H1 (cell line): ENCODE measurements around the gene UCHL5. TPM values are rescaled to one million over a fixed set of nuclear protein-coding genes. Genes with fewer than 3 reads are reported as not detected.

Source experiments
- CTCF ChIP-seq, 3 experiments: IDR thresholded peaks; 1 replicate in 2 of 3; 2 replicates in 1 of 3; pipeline versions ENCODE4 v1.5.1 to v1.6.1; 2011; ENCODE audit warnings: low read length in 3 of 3, mild to moderate bottlenecking in 3 of 3, inconsistent platforms in 2 of 3, low read depth in 1 of 3, moderate library complexity in 1 of 3; ENCODE audit not compliant: insufficient read depth in 1 of 3; ENCODE audit errors: control extremely low read depth in 1 of 3
- JUN ChIP-seq: IDR thresholded peaks from 2 replicates; pipeline ENCODE4 v1.6.1; 2011; ENCODE audit warnings: low read depth, mild to moderate bottlenecking, improper control_type of control experiment, low read length
- KDM5A ChIP-seq: fragments of 200-600 bp; IDR thresholded peaks from 2 replicates; pipeline ENCODE4 v1.7.1; 2012; ENCODE audit warnings: mild to moderate bottlenecking, low read length, inconsistent platforms, mixed read lengths
- POLR2A ChIP-seq, 2 experiments: IDR thresholded peaks; 1 replicate in 1 of 2; 2 replicates in 1 of 2; pipeline ENCODE4 v1.6.1; 2011; ENCODE audit warnings: low read depth in 2 of 2, low read length in 2 of 2, mild to moderate bottlenecking in 2 of 2; ENCODE audit errors: control extremely low read depth in 1 of 2
- SAP30 ChIP-seq: fragments of 300-600 bp; sonication (generic); IDR thresholded peaks from 2 replicates; pipeline ENCODE4 v1.7.1; 2012; ENCODE audit warnings: low read length, moderate library complexity, mild to moderate bottlenecking, inconsistent platforms; ENCODE audit not compliant: insufficient read depth, insufficient replicate concordance
- TAF7 ChIP-seq: optimal IDR thresholded peaks from 2 replicates; pipeline ENCODE3; 2011; ENCODE audit warnings: low read depth, mild to moderate bottlenecking, inconsistent platforms, low read length, moderate library complexity, borderline replicate concordance
- polyA plus RNA-seq, 7 experiments: library from polyadenylated mRNA; depleted of rRNA in 3 of 7; stranded (reverse) in 5 of 7; unstranded in 2 of 7; fragments of >200 nt in 5 of 7; fragments of 200-250 nt in 2 of 7; gene quantifications; 1 replicate in 5 of 7; 2 replicates in 1 of 7; 4 replicates in 1 of 7; pipeline versions ENCODE4 v1.2.1 to v1.2.3, GENCODE V29; 2011 to 2013; ENCODE audit warnings: missing spikeins in 2 of 7, mixed read lengths in 2 of 7
- total RNA-seq: library from RNA; stranded (reverse); fragmentation: NEBNext Ultra II Directional; extraction: Animal tissue kit (Norgen Biotek cat#: 25700); gene quantifications from 2 replicates; pipeline ENCODE4 v1.2.1, GENCODE V29; 2021

UCHL5 gene
- total and polyA plus RNA-seq, 2 of the 8 experiments (the other 6 are each of a cell fraction or from before 2014, with no cell fraction given), result 12.0 to 40.0 TPM

- TF ChIP-seq CTCF (IDR thresholded peaks at IDR 0.05; ENCODE audit: control extremely low read depth in 1 of 3, insufficient read depth in 1 of 3, low read depth in 1 of 3, low read length in 3 of 3), result no peak
- TF ChIP-seq POLR2A (IDR thresholded peaks at IDR 0.05; ENCODE audit: control extremely low read depth in 1 of 2, low read depth in 2 of 2, low read length in 2 of 2), result no peak
- TF ChIP-seq JUN, result no peak
- no peak for TF ChIP-seq TAF7
- TF ChIP-seq SAP30, result no peak
- no peak for TF ChIP-seq KDM5A
Observed at GRCh38 chr1:193040011-193040410, 19.1 kb downstream of the UCHL5 start (continued).
